A204.1 (cell line): ENCODE data around the gene C5orf46.

ENCODE experiments used
- FAIRE-seq: peaks from 2 replicates; lab custom pipeline; 2012; peaks lifted over from hg19 to GRCh38; lab: Jason Lieb, UNC

Gene C5orf46

GRCh38 chr5:147857302-147858129 lies 48.8 kb downstream of the C5orf46 start:
- FAIRE-seq = peak; percentile 93

- FAIRE-seq = no peak
Measured at GRCh38 chr5:147856801-147857200, 49.5 kb downstream of the C5orf46 start.

DNA sequence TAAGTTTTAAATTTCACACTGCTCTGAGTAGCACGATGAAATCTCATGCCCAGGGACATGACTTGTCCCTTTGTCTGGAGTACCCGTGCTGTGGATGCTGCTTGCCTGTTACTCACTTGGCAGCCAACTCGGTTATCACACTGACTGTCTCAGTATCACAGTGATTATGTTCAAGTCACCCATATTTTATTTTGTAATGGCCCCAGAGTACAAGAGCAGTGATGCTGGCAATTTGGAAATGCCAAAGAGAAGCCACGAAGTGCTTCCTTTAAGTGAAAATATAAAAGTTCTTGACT lies 50.6 kb downstream of the C5orf46 start:
- no peak for FAIRE-seq

DNA sequence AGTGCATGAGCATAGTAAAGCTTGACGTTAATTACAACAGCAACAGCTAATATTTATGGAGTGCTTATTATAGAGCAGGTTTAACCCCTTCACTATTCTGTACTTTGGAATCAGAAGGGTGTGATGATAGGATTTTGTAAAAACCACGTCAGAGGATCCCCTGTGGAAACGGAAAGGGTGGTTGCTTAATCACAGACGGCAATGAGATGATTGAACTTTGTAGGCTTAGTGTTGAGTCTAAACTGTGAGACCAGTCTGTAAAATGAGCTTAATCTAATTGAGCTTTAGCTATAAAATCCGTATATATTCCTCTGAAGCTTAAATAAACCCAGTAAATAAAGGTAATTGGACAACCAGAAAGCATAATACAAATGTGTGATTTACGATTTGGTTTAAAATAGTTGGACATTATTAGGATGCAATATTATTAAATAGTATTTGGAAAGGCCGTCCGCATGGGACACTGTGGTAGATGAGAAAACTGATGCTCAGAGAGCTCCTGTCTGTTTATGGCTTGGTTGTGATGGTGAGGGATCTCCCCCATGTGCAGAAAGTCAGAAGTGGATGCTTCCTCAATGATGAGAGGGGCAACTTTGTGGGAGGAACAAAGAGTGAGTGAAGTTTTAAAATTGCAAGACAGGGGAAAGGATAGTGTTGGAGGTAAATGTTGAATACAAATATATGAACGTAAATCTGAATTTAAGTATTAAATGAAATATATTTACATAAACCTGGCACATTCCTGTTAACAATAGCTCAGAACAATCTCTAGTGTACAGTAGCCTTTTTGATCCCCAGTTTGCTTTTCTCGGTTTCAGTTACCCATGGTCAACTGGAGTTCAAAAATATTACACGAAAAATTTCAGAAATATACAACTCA lies 51.2 kb downstream of the C5orf46 start:
- FAIRE-seq = no peak

- no peak for FAIRE-seq
Measured at GRCh38 chr5:147854331-147854730, 52.0 kb downstream of the C5orf46 start.

GRCh38 chr5:147853372-147853987 lies 52.9 kb downstream of the C5orf46 start:
- FAIRE-seq = no peak

DNA sequence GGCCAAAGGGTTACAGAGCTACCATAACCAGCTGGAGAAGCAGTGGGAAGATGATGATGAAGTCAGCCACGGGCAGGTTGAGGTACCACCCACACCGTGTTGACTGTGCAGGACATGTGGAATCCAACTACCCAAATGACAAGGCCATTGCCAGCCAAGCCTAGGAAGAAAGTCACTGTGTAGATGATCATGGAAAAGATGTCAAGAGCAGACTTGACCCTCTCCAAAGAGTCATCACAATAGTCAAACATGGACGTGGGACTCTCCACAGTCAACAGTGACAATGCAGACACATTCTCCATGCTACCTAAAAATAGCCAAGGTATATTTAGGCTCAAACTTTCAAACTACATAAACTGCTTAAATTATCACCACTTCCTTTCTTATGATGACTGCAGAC lies 54.0 kb downstream of the C5orf46 start:
- no peak for FAIRE-seq

DNA sequence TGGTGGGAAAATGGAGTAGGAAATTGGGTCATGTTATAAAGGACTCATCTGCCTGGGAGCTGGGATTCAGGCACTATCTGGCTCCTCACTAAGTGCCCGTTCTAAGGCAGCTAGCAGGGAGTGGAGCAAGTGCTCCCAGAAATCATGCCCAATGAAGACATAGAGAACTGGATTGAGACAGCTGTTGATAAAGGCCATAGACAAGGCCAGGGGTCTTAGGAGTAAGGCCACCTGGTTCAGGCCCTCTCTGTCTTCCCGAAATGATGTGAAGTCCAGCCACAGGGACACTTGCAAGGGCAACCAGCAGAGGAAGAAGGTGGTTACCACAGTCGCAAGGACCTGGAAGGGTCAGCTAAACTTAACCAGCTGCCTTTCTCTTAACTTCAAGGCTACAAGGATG lies 54.8 kb downstream of the C5orf46 start:
- no peak for FAIRE-seq

GRCh38 chr5:147849226-147849625 lies 57.1 kb downstream of the C5orf46 start:
- no peak for FAIRE-seq

DNA sequence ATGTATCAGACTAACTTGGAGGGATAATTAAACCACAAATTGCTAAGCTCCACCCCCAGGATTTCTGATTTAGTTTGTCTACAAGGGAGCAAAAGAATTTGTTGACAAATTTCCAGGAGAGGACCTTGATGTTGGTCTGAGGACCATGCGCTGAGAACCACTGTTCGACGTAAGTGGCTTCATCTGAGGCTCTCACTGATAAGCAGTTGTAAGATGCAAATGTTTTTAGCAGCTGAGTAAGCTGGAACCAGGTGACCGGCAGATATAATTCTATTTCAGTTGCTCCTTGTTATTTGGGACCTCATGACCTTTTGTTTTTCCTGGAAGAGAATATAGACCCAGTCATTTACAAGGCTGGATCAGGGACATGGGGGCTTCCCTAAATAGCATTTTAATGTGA lies 60.7 kb downstream of the C5orf46 start:
- no peak for FAIRE-seq

DNA sequence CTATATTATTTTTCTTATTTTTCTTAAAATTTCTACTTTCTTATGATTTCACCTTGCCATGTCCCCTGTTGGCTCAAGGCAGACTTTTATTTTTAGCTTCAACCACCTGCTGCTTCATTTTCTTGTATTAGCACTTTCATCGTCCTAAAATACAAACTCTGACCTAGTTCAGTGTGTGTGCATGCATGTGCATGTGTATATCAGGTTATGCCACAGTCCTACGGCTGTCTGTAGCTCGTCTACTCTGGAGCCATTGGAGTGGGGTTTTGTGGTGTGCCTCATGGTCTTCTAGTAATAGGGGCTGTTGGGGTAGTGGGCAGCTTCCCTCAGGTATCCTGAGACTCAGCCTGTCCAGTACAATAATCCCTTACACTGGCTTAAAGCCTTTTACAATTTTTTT lies 61.5 kb downstream of the C5orf46 start:
- no peak for FAIRE-seq

GRCh38 chr5:147842869-147843268 lies 63.5 kb downstream of the C5orf46 start:
- FAIRE-seq = no peak
